H9 (cell line): Measurements from ENCODE around the gene CATSPERZ. TPM values are rescaled to one million over a fixed set of nuclear protein-coding genes. Genes with fewer than 3 reads are reported as not detected.

ENCODE experiments used
- DNase-seq: peaks from one replicate; pipeline ENCODE4 v3.0.0-alpha.2; 2017
- H2AFZ ChIP-seq: one replicate; pipeline ENCODE4 v1.6.1; 2013; ENCODE audit warnings: mild to moderate bottlenecking, low read length, control low read depth, moderate library complexity
- H2AK5ac ChIP-seq: 2 replicates; pipeline ENCODE4 v1.6.1; 2013; ENCODE audit warnings: low read length, control low read depth, mixed read lengths; ENCODE audit not compliant: insufficient read length
- H2BK120ac ChIP-seq: one replicate; pipeline ENCODE4 v1.6.1; 2013; ENCODE audit warnings: low read depth, mild to moderate bottlenecking, low read length, control low read depth, inconsistent platforms; ENCODE audit not compliant: poor library complexity, severe bottlenecking
- H2BK12ac ChIP-seq: 2 replicates; pipeline ENCODE4 v1.6.1; 2013; ENCODE audit warnings: low read length, control low read depth, mixed read lengths, low read depth; ENCODE audit not compliant: insufficient read length
- H2BK15ac ChIP-seq: 2 replicates; pipeline ENCODE4 v1.6.1; 2013; ENCODE audit warnings: low read depth, low read length, control low read depth
- H2BK20ac ChIP-seq: one replicate; pipeline ENCODE4 v1.6.1; 2013; ENCODE audit warnings: low read depth, mild to moderate bottlenecking, low read length, control low read depth, inconsistent platforms; ENCODE audit not compliant: poor library complexity, severe bottlenecking
- H2BK5ac ChIP-seq: 2 replicates; pipeline ENCODE4 v1.6.1; 2013; ENCODE audit warnings: low read length, control low read depth, mixed read lengths; ENCODE audit not compliant: insufficient read length
- H3K14ac ChIP-seq: 2 replicates; pipeline ENCODE4 v1.6.1; 2013; ENCODE audit warnings: low read length, control low read depth; ENCODE audit not compliant: insufficient read depth
- H3K18ac ChIP-seq: 2 replicates; pipeline ENCODE4 v1.6.1; 2013; ENCODE audit warnings: low read depth, mild to moderate bottlenecking, mixed read lengths, low read length, control low read depth; ENCODE audit not compliant: insufficient read length
- H3K23ac ChIP-seq: 2 replicates; pipeline ENCODE4 v1.6.1; 2013; ENCODE audit warnings: low read length, control low read depth, mixed read lengths, low read depth; ENCODE audit not compliant: insufficient read length
- H3K23me2 ChIP-seq: 2 replicates; pipeline ENCODE4 v1.6.1; 2013; ENCODE audit warnings: low read depth, mild to moderate bottlenecking, mixed read lengths, low read length, control low read depth; ENCODE audit not compliant: insufficient read length, poor library complexity, severe bottlenecking
- H3K27ac ChIP-seq: 2 replicates; pipeline ENCODE4 v1.5.1; 2013; ENCODE audit warnings: low read length, control low read depth, mixed read lengths, low read depth; ENCODE audit not compliant: insufficient read length
- H3K27me3 ChIP-seq: 2 replicates; pipeline ENCODE4 v1.6.1; 2013; ENCODE audit warnings: low read length, control low read depth, inconsistent platforms; ENCODE audit not compliant: insufficient read depth
- H3K4ac ChIP-seq: 2 replicates; pipeline ENCODE4 v1.6.1; 2013; ENCODE audit warnings: low read depth, mild to moderate bottlenecking, control low read depth, inconsistent platforms, low read length, moderate library complexity
- H3K4me1 ChIP-seq: 2 replicates; pipeline ENCODE4 v1.6.1; 2013; ENCODE audit warnings: low read length, control low read depth, inconsistent platforms; ENCODE audit not compliant: insufficient read depth
- H3K4me2 ChIP-seq: 2 replicates; pipeline ENCODE4 v1.6.1; 2013; ENCODE audit warnings: low read length, control low read depth, mixed read lengths; ENCODE audit not compliant: insufficient read length, insufficient read depth
- H3K56ac ChIP-seq: 2 replicates; pipeline ENCODE4 v1.6.1; 2013; ENCODE audit warnings: low read depth, mild to moderate bottlenecking, mixed read lengths, low read length, control low read depth; ENCODE audit not compliant: insufficient read length
- H3K79me1 ChIP-seq: 2 replicates; pipeline ENCODE4 v1.6.1; 2013; ENCODE audit warnings: low read depth, mild to moderate bottlenecking, moderate library complexity, low read length, control low read depth, inconsistent platforms; ENCODE audit not compliant: insufficient read depth, poor library complexity, severe bottlenecking
- H3K79me2 ChIP-seq: 2 replicates; pipeline ENCODE4 v1.6.1; 2013; ENCODE audit warnings: low read length, control low read depth, inconsistent platforms; ENCODE audit not compliant: insufficient read depth
- H3K9ac ChIP-seq: 2 replicates; pipeline ENCODE4 v1.6.1; 2013; ENCODE audit warnings: low read length, control low read depth, mixed read lengths; ENCODE audit not compliant: insufficient read length; ENCODE audit errors: extremely low read depth
- H3K9me3 ChIP-seq: one replicate; pipeline ENCODE4 v1.6.1; 2013; ENCODE audit warnings: low read depth, low read length, inconsistent platforms; ENCODE audit not compliant: control insufficient read depth
- H3T11ph ChIP-seq: one replicate; pipeline ENCODE4 v1.6.1; 2013; ENCODE audit warnings: mild to moderate bottlenecking, low read length, control low read depth, inconsistent platforms
- H4K20me1 ChIP-seq: one replicate; pipeline ENCODE4 v1.6.1; 2013; ENCODE audit not compliant: control insufficient read depth, insufficient read length, insufficient read depth
- H4K5ac ChIP-seq: 2 replicates; pipeline ENCODE4 v1.6.1; 2013; ENCODE audit warnings: low read depth, mild to moderate bottlenecking, mixed read lengths, low read length, control low read depth; ENCODE audit not compliant: insufficient read length
- H4K8ac ChIP-seq: replicated peaks from 2 replicates; pipeline ENCODE4 v1.6.1; 2013; ENCODE audit warnings: low read length, control low read depth, mixed read lengths, low read depth; ENCODE audit not compliant: insufficient read length
- H4K91ac ChIP-seq: 2 replicates; pipeline ENCODE4 v1.6.1; 2013; ENCODE audit warnings: low read depth, mild to moderate bottlenecking, moderate library complexity, mixed read lengths, low read length, control low read depth; ENCODE audit not compliant: insufficient read length
- H3K27ac Mint-ChIP-seq, 3 experiments: 2 replicates in 2 of 3; 3 replicates in 1 of 3; pipeline ENCODE4 v1.8.0; 2020 to 2021; ENCODE audit warnings: mixed read lengths in 3 of 3, mild to moderate bottlenecking in 1 of 3, moderate library complexity in 1 of 3
- H3K27me3 Mint-ChIP-seq: 2 replicates; pipeline ENCODE4 v1.8.0; 2021; ENCODE audit warnings: low read depth, mild to moderate bottlenecking, moderate library complexity, mixed read lengths
- H3K36me3 Mint-ChIP-seq, 3 experiments: 2 replicates in 2 of 3; 3 replicates in 1 of 3; pipeline ENCODE4 v1.8.0; 2020 to 2021; ENCODE audit warnings: low read depth in 3 of 3, mixed read lengths in 3 of 3; ENCODE audit not compliant: insufficient read depth in 1 of 3
- H3K4me1 Mint-ChIP-seq, 2 experiments: 2 replicates each; pipeline ENCODE4 v1.8.0; 2020; ENCODE audit warnings: mixed read lengths in 2 of 2
- H3K4me3 Mint-ChIP-seq, 2 experiments: 2 replicates in 1 of 2; 3 replicates in 1 of 2; pipeline ENCODE4 v1.8.0; 2020 to 2021; ENCODE audit warnings: mild to moderate bottlenecking in 2 of 2, mixed read lengths in 2 of 2, moderate library complexity in 1 of 2
- H3K9me3 Mint-ChIP-seq, 2 experiments: 2 replicates in 1 of 2; 3 replicates in 1 of 2; pipeline ENCODE4 v1.8.0; 2020; ENCODE audit warnings: mild to moderate bottlenecking in 2 of 2, mixed read lengths in 2 of 2, moderate library complexity in 1 of 2
- WGBS: extraction: QIAGEN DNeasy Blood & Tissue Kit; methylation state at CpG from one replicate; pipeline ENCODE4 v1.1.7; 2013; ENCODE audit warnings: missing lambda C conversion rate, low lambda C conversion rate, mixed read lengths; ENCODE audit not compliant: insufficient read length; ENCODE audit errors: extremely low coverage; 5-methylcytosine and 5-hydroxymethylcytosine counted together
- total RNA-seq: library from RNA; stranded (reverse); gene quantifications from 2 replicates; pipeline ENCODE4 v1.2.1, GENCODE V29; 2021
- TF ChIP-seq, protein P1 (sequence below): fragments of 200-600 bp; sonication (generic); conservative IDR thresholded peaks from 3 replicates; pipeline ENCODE4 v1.8.0; 2021; ENCODE audit warnings: antibody characterized with exemption, mild to moderate bottlenecking

Gene CATSPERZ
- total RNA-seq, 1 experiment from 2014 or later, result 0.92 TPM

DNA sequence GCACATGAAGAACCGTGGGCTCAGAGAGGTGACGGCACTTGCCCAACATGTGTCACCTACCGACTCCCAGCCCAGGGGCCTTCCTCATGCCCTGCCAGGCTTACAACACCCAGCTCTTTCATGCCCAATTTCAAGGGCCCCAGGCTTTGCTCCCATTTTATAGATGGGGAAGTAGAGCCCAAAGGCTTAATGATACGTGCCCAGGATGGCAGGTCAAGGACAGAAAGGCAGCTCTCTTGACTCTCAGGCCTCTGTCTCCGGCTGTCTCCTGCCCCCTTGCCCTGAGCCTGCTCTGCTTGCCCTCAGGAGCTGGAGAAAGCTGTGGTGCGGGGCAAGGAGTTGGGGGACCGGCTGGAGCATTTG lies 48.8 kb downstream of the CATSPERZ start:
- Histone ChIP-seq H3K9me3 (no peaks in the 10 kb centered on the region), H2BK120ac (no peak overlapping the region), H3K23me2 (no peaks in the 10 kb centered on the region), H3K23ac (no peak overlapping the region), H3K9ac (no peak overlapping the region), H3K79me1 (no peaks in the 10 kb centered on the region), H4K5ac (no peak overlapping the region), H2BK15ac (no peak overlapping the region), H3K56ac (no peak overlapping the region), H2AFZ (no peak overlapping the region), H3K79me2 (no peaks in the 10 kb centered on the region), H3K4me1 (peaks cover 2% of the 10 kb centered on the region; the same call in 1 of the 2 replicates), H3K18ac (no peak overlapping the region), H2AK5ac (no peak overlapping the region), H3K4me2 (no peak overlapping the region), H3K27me3 (no peaks in the 10 kb centered on the region), H3T11ph (no peak overlapping the region), H2BK5ac (no peak overlapping the region), H4K20me1 (no peaks in the 10 kb centered on the region), H2BK20ac (no peak overlapping the region), H4K91ac (no peak overlapping the region), H3K4ac (no peak overlapping the region), H3K14ac (no peak overlapping the region), H4K8ac (no peak overlapping the region), H2BK12ac (no peak overlapping the region), H3K27ac (no peak overlapping the region)
- Mint-ChIP-seq H3K36me3 (peaks cover 0 to 2% (median 0%) of the 10 kb centered on the region in 3 experiments; a peak in 1 of 7 replicates), H3K4me1 (peaks cover 2 to 11% of the 10 kb centered on the region in 2 experiments; a peak in 3 of 4 replicates), H3K4me3 (no peak overlapping the region; a peak in 1 of 5 replicates), H3K9me3 (no peaks in the 10 kb centered on the region), H3K27ac (no peak overlapping the region; a peak in 1 of 7 replicates), H3K27me3 (peaks cover 1% of the 10 kb centered on the region; the same call in 1 of the 2 replicates)
- no peak for DNase-seq
- no CpG with 5 or more reads among the region's 7 CpGs for WGBS
- TF ChIP-seq, protein P1, sequence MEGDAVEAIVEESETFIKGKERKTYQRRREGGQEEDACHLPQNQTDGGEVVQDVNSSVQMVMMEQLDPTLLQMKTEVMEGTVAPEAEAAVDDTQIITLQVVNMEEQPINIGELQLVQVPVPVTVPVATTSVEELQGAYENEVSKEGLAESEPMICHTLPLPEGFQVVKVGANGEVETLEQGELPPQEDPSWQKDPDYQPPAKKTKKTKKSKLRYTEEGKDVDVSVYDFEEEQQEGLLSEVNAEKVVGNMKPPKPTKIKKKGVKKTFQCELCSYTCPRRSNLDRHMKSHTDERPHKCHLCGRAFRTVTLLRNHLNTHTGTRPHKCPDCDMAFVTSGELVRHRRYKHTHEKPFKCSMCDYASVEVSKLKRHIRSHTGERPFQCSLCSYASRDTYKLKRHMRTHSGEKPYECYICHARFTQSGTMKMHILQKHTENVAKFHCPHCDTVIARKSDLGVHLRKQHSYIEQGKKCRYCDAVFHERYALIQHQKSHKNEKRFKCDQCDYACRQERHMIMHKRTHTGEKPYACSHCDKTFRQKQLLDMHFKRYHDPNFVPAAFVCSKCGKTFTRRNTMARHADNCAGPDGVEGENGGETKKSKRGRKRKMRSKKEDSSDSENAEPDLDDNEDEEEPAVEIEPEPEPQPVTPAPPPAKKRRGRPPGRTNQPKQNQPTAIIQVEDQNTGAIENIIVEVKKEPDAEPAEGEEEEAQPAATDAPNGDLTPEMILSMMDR, result no peak
